ENCODE results near the gene WDR59.

DNA sequence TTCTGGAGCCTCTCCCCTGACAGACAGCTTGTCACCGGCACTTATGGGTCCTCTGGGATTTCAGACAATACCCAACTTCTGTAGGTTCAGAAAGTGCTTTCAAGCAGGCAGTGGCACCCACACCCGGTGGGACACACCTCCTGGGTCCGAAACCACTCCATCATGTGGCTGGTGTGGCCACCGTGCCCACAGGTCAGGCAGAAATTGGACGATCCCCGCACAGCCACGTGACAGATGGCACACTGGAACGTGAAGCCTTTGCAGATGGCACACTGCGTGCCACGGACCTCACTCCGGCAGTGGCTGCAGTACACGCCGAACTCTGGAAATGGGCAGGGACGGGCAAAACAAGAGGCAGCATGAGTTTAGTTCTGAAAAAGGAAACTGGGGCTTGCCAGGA lies 110.8 kb downstream of the WDR59 start:
- TF ChIP-seq, protein P1, sequence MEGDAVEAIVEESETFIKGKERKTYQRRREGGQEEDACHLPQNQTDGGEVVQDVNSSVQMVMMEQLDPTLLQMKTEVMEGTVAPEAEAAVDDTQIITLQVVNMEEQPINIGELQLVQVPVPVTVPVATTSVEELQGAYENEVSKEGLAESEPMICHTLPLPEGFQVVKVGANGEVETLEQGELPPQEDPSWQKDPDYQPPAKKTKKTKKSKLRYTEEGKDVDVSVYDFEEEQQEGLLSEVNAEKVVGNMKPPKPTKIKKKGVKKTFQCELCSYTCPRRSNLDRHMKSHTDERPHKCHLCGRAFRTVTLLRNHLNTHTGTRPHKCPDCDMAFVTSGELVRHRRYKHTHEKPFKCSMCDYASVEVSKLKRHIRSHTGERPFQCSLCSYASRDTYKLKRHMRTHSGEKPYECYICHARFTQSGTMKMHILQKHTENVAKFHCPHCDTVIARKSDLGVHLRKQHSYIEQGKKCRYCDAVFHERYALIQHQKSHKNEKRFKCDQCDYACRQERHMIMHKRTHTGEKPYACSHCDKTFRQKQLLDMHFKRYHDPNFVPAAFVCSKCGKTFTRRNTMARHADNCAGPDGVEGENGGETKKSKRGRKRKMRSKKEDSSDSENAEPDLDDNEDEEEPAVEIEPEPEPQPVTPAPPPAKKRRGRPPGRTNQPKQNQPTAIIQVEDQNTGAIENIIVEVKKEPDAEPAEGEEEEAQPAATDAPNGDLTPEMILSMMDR (IDR thresholded peaks at IDR 0.05; ENCODE audit: extremely low read depth in 1 of 2, insufficient read depth in 1 of 2, low read depth in 1 of 2, low read length in 2 of 2): no peak
- TF ChIP-seq EZH2 (IDR thresholded peaks at IDR 0.05; ENCODE audit: borderline replicate concordance, low read depth, low read length, severe bottlenecking): no peak
